ENCODE measurements around the gene LRRTM3. TPM values are rescaled to one million over a fixed set of nuclear protein-coding genes. Genes with fewer than 3 reads are reported as not detected.

Gene LRRTM3
- total RNA-seq, 1 experiment from 2014 or later, result not detected

- ChIA-PET POLR2A (no interaction called here), CTCF (no interaction called here)
- Histone ChIP-seq H3K4me1 (no peaks in the 10 kb centered on the region), H3K36me3 (ENCODE audit: control insufficient read depth, insufficient read depth, low read length) (no peaks in the 10 kb centered on the region), H3K4me3 (ENCODE audit: low read depth, low read length) (no peak overlapping the region), H3K27me3 (replicated peaks; ENCODE audit: control insufficient read depth, insufficient read depth, low read length) (no peaks in the 10 kb centered on the region), H3K9me3 (no peaks in the 10 kb centered on the region)
- no peak for DNase-seq
- Mint-ChIP-seq H3K27me3 (ENCODE audit: insufficient read depth, unreplicated experiment) (peaks cover 6% of the 10 kb centered on the region), H3K9me3 (ENCODE audit: unreplicated experiment) (no peaks in the 10 kb centered on the region), H3K4me3 (ENCODE audit: unreplicated experiment) (no peak overlapping the region), H3K4me1 (ENCODE audit: low read depth, unreplicated experiment) (no peaks in the 10 kb centered on the region), H3K27ac (ENCODE audit: unreplicated experiment) (no peak overlapping the region), H3K36me3 (ENCODE audit: insufficient read depth, unreplicated experiment) (no peaks in the 10 kb centered on the region)
- intact Hi-C loops (cut with micrococcal nuclease; ENCODE audit: unreplicated experiment), result no loop called here
- TF ChIP-seq, protein P1, sequence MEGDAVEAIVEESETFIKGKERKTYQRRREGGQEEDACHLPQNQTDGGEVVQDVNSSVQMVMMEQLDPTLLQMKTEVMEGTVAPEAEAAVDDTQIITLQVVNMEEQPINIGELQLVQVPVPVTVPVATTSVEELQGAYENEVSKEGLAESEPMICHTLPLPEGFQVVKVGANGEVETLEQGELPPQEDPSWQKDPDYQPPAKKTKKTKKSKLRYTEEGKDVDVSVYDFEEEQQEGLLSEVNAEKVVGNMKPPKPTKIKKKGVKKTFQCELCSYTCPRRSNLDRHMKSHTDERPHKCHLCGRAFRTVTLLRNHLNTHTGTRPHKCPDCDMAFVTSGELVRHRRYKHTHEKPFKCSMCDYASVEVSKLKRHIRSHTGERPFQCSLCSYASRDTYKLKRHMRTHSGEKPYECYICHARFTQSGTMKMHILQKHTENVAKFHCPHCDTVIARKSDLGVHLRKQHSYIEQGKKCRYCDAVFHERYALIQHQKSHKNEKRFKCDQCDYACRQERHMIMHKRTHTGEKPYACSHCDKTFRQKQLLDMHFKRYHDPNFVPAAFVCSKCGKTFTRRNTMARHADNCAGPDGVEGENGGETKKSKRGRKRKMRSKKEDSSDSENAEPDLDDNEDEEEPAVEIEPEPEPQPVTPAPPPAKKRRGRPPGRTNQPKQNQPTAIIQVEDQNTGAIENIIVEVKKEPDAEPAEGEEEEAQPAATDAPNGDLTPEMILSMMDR (IDR thresholded peaks at IDR 0.05; ENCODE audit: insufficient read depth in 1 of 2, low read depth in 1 of 2, low read length in 1 of 2, severe bottlenecking in 1 of 2, unreplicated experiment in 1 of 2), result no peak
- no TSS peak for BruUV-seq (replicated peaks)
These were observed 57.1 kb downstream of the LRRTM3 start for GRCh38 chr10:66982792-66983474.

- H3K36me3 Mint-ChIP-seq (ENCODE audit: insufficient read depth, unreplicated experiment), result no peaks in the 10 kb centered on the region
- no peak overlapping the region for H3K27ac Mint-ChIP-seq (ENCODE audit: unreplicated experiment)
- H3K4me3 Mint-ChIP-seq (ENCODE audit: unreplicated experiment), result no peak overlapping the region
- no peak for DNase-seq
- intact Hi-C loops (cut with micrococcal nuclease; ENCODE audit: unreplicated experiment), result no loop called here
- no TSS peak for BruUV-seq (replicated peaks)
- H3K27me3 Mint-ChIP-seq (ENCODE audit: insufficient read depth, unreplicated experiment), result peaks cover 6% of the 10 kb centered on the region
- H3K4me3 ChIP-seq (ENCODE audit: low read depth, low read length), result no peak overlapping the region
- no peaks in the 10 kb centered on the region for H3K36me3 ChIP-seq (ENCODE audit: control insufficient read depth, insufficient read depth, low read length)
- no peaks in the 10 kb centered on the region for H3K9me3 Mint-ChIP-seq (ENCODE audit: unreplicated experiment)
- no peaks in the 10 kb centered on the region for H3K9me3 ChIP-seq
- H3K4me1 ChIP-seq, result no peaks in the 10 kb centered on the region
- TF ChIP-seq, protein P1 (IDR thresholded peaks at IDR 0.05; ENCODE audit: insufficient read depth in 1 of 2, low read depth in 1 of 2, low read length in 1 of 2, severe bottlenecking in 1 of 2, unreplicated experiment in 1 of 2), result no peak
- H3K27me3 ChIP-seq (replicated peaks; ENCODE audit: control insufficient read depth, insufficient read depth, low read length), result no peaks in the 10 kb centered on the region
- CTCF ChIA-PET, result no interaction called here
- POLR2A ChIA-PET, result no interaction called here
- H3K4me1 Mint-ChIP-seq (ENCODE audit: low read depth, unreplicated experiment), result no peaks in the 10 kb centered on the region
These were observed 57.6 kb downstream of the LRRTM3 start for GRCh38 chr10:66983475-66983818.

DNA sequence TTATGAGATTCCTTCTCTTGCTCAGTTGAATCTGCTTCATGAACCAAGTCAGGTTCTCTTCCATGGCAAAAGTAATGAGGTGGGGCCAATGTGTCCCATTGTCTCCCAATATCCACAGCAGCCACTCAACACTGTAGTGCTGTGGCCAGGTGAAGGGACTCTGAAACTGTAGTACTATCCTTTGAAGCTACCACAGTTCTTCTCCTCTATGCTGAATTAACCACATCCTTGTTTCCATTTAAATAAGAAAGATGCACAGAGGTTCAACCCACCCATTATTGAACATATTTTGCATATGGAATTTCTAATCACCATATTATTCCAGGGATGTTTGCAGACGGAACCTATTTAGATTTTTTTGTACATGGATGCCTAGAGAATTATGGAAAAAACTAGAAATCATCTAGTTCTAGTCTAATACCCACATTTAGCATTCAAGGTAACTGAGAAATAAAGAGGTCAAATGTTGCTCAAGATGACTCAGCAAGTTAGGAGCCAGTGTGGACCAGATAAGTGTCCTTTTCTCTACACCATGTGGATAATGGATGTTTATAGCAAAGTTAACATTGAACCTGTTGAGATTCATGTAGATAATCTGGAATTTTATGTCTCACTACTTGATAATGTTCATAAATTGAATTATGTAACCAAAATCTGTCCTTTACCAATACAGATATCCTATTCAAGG is 64.5 kb downstream of the LRRTM3 start:
- no peaks in the 10 kb centered on the region for H3K27me3 ChIP-seq (replicated peaks; ENCODE audit: control insufficient read depth, insufficient read depth, low read length)
- POLR2A ChIA-PET, result no interaction called here
- DNase-seq, result no peak

More for the DNA sequence above, 64.5 kb downstream of the LRRTM3 start:
- Histone ChIP-seq H3K9me3 (no peaks in the 10 kb centered on the region), H3K4me3 (ENCODE audit: low read depth, low read length) (no peak overlapping the region), H3K36me3 (ENCODE audit: control insufficient read depth, insufficient read depth, low read length) (no peaks in the 10 kb centered on the region), H3K4me1 (no peaks in the 10 kb centered on the region)
- no TSS peak for BruUV-seq (replicated peaks)
- Mint-ChIP-seq H3K27ac (ENCODE audit: unreplicated experiment) (no peak overlapping the region), H3K36me3 (ENCODE audit: insufficient read depth, unreplicated experiment) (no peaks in the 10 kb centered on the region), H3K4me1 (ENCODE audit: low read depth, unreplicated experiment) (no peaks in the 10 kb centered on the region), H3K9me3 (ENCODE audit: unreplicated experiment) (no peaks in the 10 kb centered on the region), H3K27me3 (ENCODE audit: insufficient read depth, unreplicated experiment) (peaks cover 16% of the 10 kb centered on the region), H3K4me3 (ENCODE audit: unreplicated experiment) (no peak overlapping the region)
- intact Hi-C loops (cut with micrococcal nuclease; ENCODE audit: unreplicated experiment), result no loop called here
- CTCF ChIA-PET, result no interaction called here
- TF ChIP-seq, protein P1 (IDR thresholded peaks at IDR 0.05; ENCODE audit: insufficient read depth in 1 of 2, low read depth in 1 of 2, low read length in 1 of 2, severe bottlenecking in 1 of 2, unreplicated experiment in 1 of 2), result no peak

Measured in Caco-2 (cell line).